Astrocyte of the cerebellum (primary cell): ENCODE measurements around the gene PTPRM.

Source experiments
- DNase-seq: peaks from one replicate; pipeline ENCODE4 v3.0.0-alpha.2; 2011; ENCODE audit warnings: low read depth
- H3K4me3 ChIP-seq: 2 replicates; pipeline ENCODE4 v1.5.1; 2011; ENCODE audit warnings: mild to moderate bottlenecking, low read depth, low read length, moderate library complexity
- CTCF ChIP-seq: IDR thresholded peaks from 2 replicates; pipeline ENCODE4 v1.5.1; 2012; ENCODE audit warnings: low read length, low read depth, moderate library complexity, mild to moderate bottlenecking; ENCODE audit errors: missing control alignments
- in situ Hi-C: cut with HindIII; loops from 2 replicates; pipeline ENCODE4 v1.10.0; 2017; ENCODE audit warnings: low sequenced_read_pairs

Gene PTPRM

GRCh38 chr18:8080092-8080491 lies 513.0 kb downstream of the PTPRM start:
- in situ Hi-C loops, result no loop called here
- TF ChIP-seq CTCF, result no peak
- no peak for DNase-seq
- H3K4me3 ChIP-seq, result no peak overlapping the region

GRCh38 chr18:8081267-8081666 lies 514.2 kb downstream of the PTPRM start:
- no peak for DNase-seq
- H3K4me3 ChIP-seq, result no peak overlapping the region
- TF ChIP-seq CTCF, result no peak
- in situ Hi-C loops, result no loop called here

DNA sequence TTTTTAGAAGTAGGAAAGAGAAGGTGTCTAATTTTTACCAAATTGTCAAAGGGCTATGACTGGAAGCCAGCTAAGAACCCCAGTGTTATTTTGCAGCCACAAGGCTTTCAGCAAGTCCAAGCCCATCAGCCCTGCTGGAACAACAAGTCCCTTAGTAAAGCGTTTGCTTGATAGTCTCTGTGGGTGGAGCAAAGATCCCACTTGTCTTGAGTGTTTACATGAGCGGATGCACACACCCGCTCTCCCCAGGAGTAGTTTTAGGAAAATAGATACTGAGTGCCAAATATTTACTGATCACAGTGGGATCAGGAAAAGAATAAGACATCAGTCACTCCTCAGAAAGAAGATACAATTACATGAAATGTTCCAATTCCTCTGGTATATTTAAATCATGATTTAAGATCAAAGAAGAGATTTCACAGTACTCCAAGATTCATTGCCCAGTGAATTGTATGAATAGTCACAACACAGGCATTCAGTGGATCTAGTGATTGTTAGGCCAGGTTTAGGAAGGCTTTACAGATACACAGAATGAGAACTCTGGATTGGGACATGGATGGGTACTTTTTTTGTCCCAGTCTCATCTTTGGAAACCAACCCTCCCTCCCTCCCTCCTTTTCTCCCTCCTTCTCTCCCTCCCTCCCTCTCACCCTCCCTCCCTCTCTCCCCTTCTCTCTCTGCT lies 514.9 kb downstream of the PTPRM start:
- H3K4me3 ChIP-seq, result no peak overlapping the region
- TF ChIP-seq CTCF, result no peak
- DNase-seq, result no peak
- in situ Hi-C loops, result no loop called here

- in situ Hi-C loops, result no loop called here
- peak; percentile 70 for TF ChIP-seq CTCF
- H3K4me3 ChIP-seq, result no peak overlapping the region
These were observed 517.0 kb downstream of the PTPRM start for GRCh38 chr18:8084160-8084559.

GRCh38 chr18:8088626-8089025 lies 521.5 kb downstream of the PTPRM start:
- no peak for TF ChIP-seq CTCF
- no peak for DNase-seq
- in situ Hi-C loops, result no loop called here
- H3K4me3 ChIP-seq, result no peak overlapping the region

More at GRCh38 chr18:8084160-8084559, 517.0 kb downstream of the PTPRM start:
- peak; percentile 28 for DNase-seq

DNA sequence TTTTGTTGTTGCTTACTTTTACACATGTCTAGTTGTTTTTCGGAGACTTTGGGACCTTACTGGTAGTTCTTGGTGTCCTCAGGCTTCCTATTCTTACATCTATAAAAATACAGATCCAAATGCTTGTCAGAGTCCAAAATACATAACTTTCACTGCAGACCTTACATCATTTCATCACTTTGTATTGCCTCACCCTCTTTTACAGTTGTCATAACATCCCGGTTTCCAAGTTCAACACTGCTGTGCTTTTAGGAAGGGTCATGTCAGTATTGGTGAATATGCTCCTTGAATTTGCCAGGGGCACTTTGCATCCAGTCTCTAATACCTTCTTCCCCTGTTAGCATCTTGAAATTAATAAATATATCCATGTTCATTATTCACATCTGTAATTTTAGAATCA lies 523.9 kb downstream of the PTPRM start:
- in situ Hi-C loops, result no loop called here
- TF ChIP-seq CTCF, result no peak
- no peak for DNase-seq
- H3K4me3 ChIP-seq, result no peak overlapping the region
